IMR-90 (cell line): ENCODE measurements around the gene N4BP2. TPM values are rescaled to one million over a fixed set of nuclear protein-coding genes. Genes with fewer than 3 reads are reported as not detected.
A peak's percentile ranks its signal among the peaks of the same experiment; 100 is the strongest.

ENCODE experiments used
- ATAC-seq: fragments of 200-7000 bp; cut with Tn5 transposase; 2 replicates; pipeline ENCODE4 v1.9.1; 2020; ENCODE audit warnings: low read depth, mild to moderate bottlenecking, moderate library complexity
- BruUV-seq: library from RNA; stranded (reverse); fragments of 400-500 nt; replicated peaks from 2 replicates; lab custom pipeline; 2021; lab: Mats Ljungman, UMichigan
- CTCF ChIA-PET: fragments of 300-600 bp; formaldehyde crosslinking; extraction: SDS; loops from one replicate; lab custom pipeline; 2021; ENCODE audit warnings: antibody characterized with exemption; lab: Yijun Ruan, JAX
- POLR2A ChIA-PET: fragments of 300-600 bp; sonication (Branson Sonifier 250); formaldehyde crosslinking; loops from one replicate; lab custom pipeline; 2022; ENCODE audit warnings: antibody characterized with exemption; ENCODE audit not compliant: unreplicated experiment; lab: Charles Lee
- DNase-seq: peaks from one replicate; pipeline ENCODE4 v3.0.0; 2013
- H2AFZ ChIP-seq: replicated peaks from 2 replicates; pipeline ENCODE3; 2013; ENCODE audit warnings: low read length, mild to moderate bottlenecking; ENCODE audit not compliant: poor library complexity
- H2AK5ac ChIP-seq: 2 replicates; pipeline ENCODE4 v1.6.1; 2013; ENCODE audit warnings: low read depth, low read length, inconsistent platforms
- H2AK9ac ChIP-seq: replicated peaks from 2 replicates; pipeline ENCODE3; 2013; ENCODE audit warnings: mild to moderate bottlenecking, low read depth, low read length, moderate library complexity; ENCODE audit not compliant: poor library complexity
- H2BK120ac ChIP-seq: 2 replicates; pipeline ENCODE4 v1.6.1; 2013; ENCODE audit warnings: low read depth, low read length, inconsistent platforms
- H2BK15ac ChIP-seq: 3 replicates; pipeline ENCODE4 v1.6.1; 2013; ENCODE audit warnings: low read depth, low read length, inconsistent platforms
- H2BK20ac ChIP-seq: 2 replicates; pipeline ENCODE4 v1.6.1; 2013; ENCODE audit warnings: low read depth, mild to moderate bottlenecking, inconsistent platforms, low read length, moderate library complexity
- H2BK5ac ChIP-seq: 2 replicates; pipeline ENCODE4 v1.6.1; 2013; ENCODE audit warnings: mild to moderate bottlenecking, low read depth, low read length, inconsistent platforms; ENCODE audit not compliant: poor library complexity, severe bottlenecking
- H3K14ac ChIP-seq: replicated peaks from 2 replicates; pipeline ENCODE4 v1.6.1; 2013; ENCODE audit warnings: low read depth, low read length, inconsistent platforms
- H3K18ac ChIP-seq: 2 replicates; pipeline ENCODE4 v1.6.1; 2013; ENCODE audit warnings: low read depth, low read length, control low read depth
- H3K23ac ChIP-seq: 2 replicates; pipeline ENCODE4 v1.6.1; 2013; ENCODE audit warnings: low read depth, low read length, inconsistent platforms
- H3K27ac ChIP-seq: 2 replicates; pipeline ENCODE4 v1.5.1; 2013; ENCODE audit warnings: mild to moderate bottlenecking, control low read depth, low read length; ENCODE audit not compliant: insufficient read depth
- H3K27me3 ChIP-seq: 2 replicates; pipeline ENCODE4 v1.6.1; 2013; ENCODE audit warnings: low read length; ENCODE audit not compliant: control insufficient read depth, insufficient read depth
- H3K36me3 ChIP-seq: 2 replicates; pipeline ENCODE4 v1.6.1; 2013; ENCODE audit warnings: low read length, mixed read lengths; ENCODE audit not compliant: control insufficient read depth, insufficient read depth
- H3K4ac ChIP-seq: 2 replicates; pipeline ENCODE4 v1.6.1; 2013; ENCODE audit warnings: low read depth, low read length, inconsistent platforms
- H3K4me1 ChIP-seq: 2 replicates; pipeline ENCODE4 v1.6.1; 2013; ENCODE audit warnings: low read length, mixed read lengths; ENCODE audit not compliant: control insufficient read depth, insufficient read depth
- H3K4me2 ChIP-seq: 2 replicates; pipeline ENCODE4 v1.6.1; 2013; ENCODE audit warnings: low read depth, mild to moderate bottlenecking, control low read depth, low read length, moderate library complexity
- H3K4me3 ChIP-seq: 2 replicates; pipeline ENCODE4 v1.5.1; 2013; ENCODE audit warnings: low read depth, mild to moderate bottlenecking, control low read depth, low read length, moderate library complexity; ENCODE audit not compliant: insufficient read depth
- H3K56ac ChIP-seq: 2 replicates; pipeline ENCODE4 v1.6.1; 2013; ENCODE audit warnings: low read length, inconsistent platforms; ENCODE audit not compliant: insufficient read depth; ENCODE audit errors: extremely low read depth
- H3K79me1 ChIP-seq, 2 experiments: 2 replicates each; pipeline ENCODE4 v1.6.1; 2013; ENCODE audit warnings: low read length in 2 of 2, inconsistent platforms in 1 of 2, low read depth in 1 of 2
- H3K9ac ChIP-seq: 2 replicates; pipeline ENCODE4 v1.6.1; 2013; ENCODE audit warnings: low read depth, low read length, control low read depth
- H3K9me1 ChIP-seq: 2 replicates; pipeline ENCODE4 v1.6.1; 2013; ENCODE audit warnings: low read length, inconsistent platforms; ENCODE audit not compliant: insufficient read depth
- H3K9me3 ChIP-seq: 2 replicates; pipeline ENCODE4 v1.6.1; 2013; ENCODE audit warnings: low read length; ENCODE audit not compliant: control insufficient read depth, insufficient read depth
- H4K20me1 ChIP-seq: 2 replicates; pipeline ENCODE4 v1.6.1; 2013; ENCODE audit warnings: low read length, inconsistent platforms; ENCODE audit not compliant: insufficient read depth
- H4K5ac ChIP-seq: 2 replicates; pipeline ENCODE4 v1.6.1; 2013; ENCODE audit warnings: mild to moderate bottlenecking, low read depth, low read length, control low read depth
- H4K8ac ChIP-seq, 2 experiments: 2 replicates each; pipeline ENCODE4 v1.6.1; 2013; ENCODE audit warnings: low read depth in 2 of 2, low read length in 2 of 2, control low read depth in 1 of 2, inconsistent platforms in 1 of 2
- H4K91ac ChIP-seq: 2 replicates; pipeline ENCODE4 v1.6.1; 2013; ENCODE audit warnings: low read depth, low read length, inconsistent platforms; ENCODE audit not compliant: insufficient read depth
- BHLHE40 ChIP-seq: fragments of 150-350 bp; IDR thresholded peaks from 2 replicates; pipeline ENCODE4 v1.6.1; 2016; ENCODE audit warnings: mild to moderate bottlenecking, low read depth, low read length
- CEBPB ChIP-seq: IDR thresholded peaks from 2 replicates; pipeline ENCODE4 v1.6.1; 2012; ENCODE audit warnings: low read depth, low read length, improper control_type of control experiment
- CHD1 ChIP-seq: IDR thresholded peaks from 2 replicates; pipeline ENCODE4 v1.6.1; 2012; ENCODE audit warnings: low read depth, low read length, improper control_type of control experiment
- FOS ChIP-seq: fragments of 150-350 bp; IDR thresholded peaks from 2 replicates; pipeline ENCODE4 v1.6.1; 2016; ENCODE audit warnings: low read depth, low read length
- MAFK ChIP-seq: IDR thresholded peaks from 2 replicates; pipeline ENCODE4 v1.6.1; 2012; ENCODE audit warnings: low read depth, low read length, improper control_type of control experiment
- MAZ ChIP-seq: IDR thresholded peaks from 2 replicates; pipeline ENCODE4 v1.6.1; 2012; ENCODE audit warnings: low read depth, mild to moderate bottlenecking, low read length, improper control_type of control experiment, moderate library complexity, borderline replicate concordance
- MXI1 ChIP-seq: IDR thresholded peaks from 2 replicates; pipeline ENCODE4 v1.6.1; 2012; ENCODE audit warnings: low read depth, mild to moderate bottlenecking, low read length, moderate library complexity, borderline replicate concordance
- NFE2L2 ChIP-seq: fragments of 150-350 bp; IDR thresholded peaks from 2 replicates; pipeline ENCODE4 v1.6.1; 2016; ENCODE audit warnings: low read depth, mild to moderate bottlenecking, low read length
- POLR2A ChIP-seq: IDR thresholded peaks from 2 replicates; pipeline ENCODE4 v1.6.1; 2012; ENCODE audit warnings: mild to moderate bottlenecking, low read depth, low read length
- RAD21 ChIP-seq: IDR thresholded peaks from 2 replicates; pipeline ENCODE4 v1.6.1; 2012; ENCODE audit warnings: low read length, improper control_type of control experiment
- RCOR1 ChIP-seq: IDR thresholded peaks from 2 replicates; pipeline ENCODE4 v1.6.1; 2012; ENCODE audit warnings: mild to moderate bottlenecking, low read length, improper control_type of control experiment; ENCODE audit not compliant: insufficient replicate concordance
- RFX5 ChIP-seq: IDR thresholded peaks from 2 replicates; pipeline ENCODE4 v1.8.0; 2012; ENCODE audit warnings: low read depth, mild to moderate bottlenecking, low read length, moderate library complexity
- SMC3 ChIP-seq: fragments of 150-350 bp; IDR thresholded peaks from 2 replicates; pipeline ENCODE4 v1.6.1; 2016; ENCODE audit warnings: low read depth, mild to moderate bottlenecking, antibody characterized with exemption, low read length, moderate library complexity
- WGBS, 2 experiments: methylation state at CpG; one replicate each; pipeline versions ENCODE4 v1.1.5 to v1.1.7; 2013; ENCODE audit warnings: missing lambda C conversion rate in 2 of 2; ENCODE audit not compliant: insufficient read length in 1 of 2; ENCODE audit errors: extremely low coverage in 2 of 2; 5-methylcytosine and 5-hydroxymethylcytosine counted together
- dilution Hi-C: fragments of 300-500 bp; cut with HindIII; formaldehyde crosslinking; loops from one replicate; pipeline ENCODE4 v1.14.3; 2018; ENCODE audit warnings: low sequenced_read_pairs; ENCODE audit not compliant: unreplicated experiment
- in situ Hi-C: fragments of 300-500 bp; cut with MboI; formaldehyde crosslinking; loops from 3 replicates; pipeline ENCODE4 v1.14.3; 2019; ENCODE audit warnings: low sequenced_read_pairs, inconsistent platforms, mixed read lengths
- intact Hi-C: fragments of 100-400 bp; cut with micrococcal nuclease; formaldehyde crosslinking; loops from 2 replicates; pipeline ENCODE4 v1.10.0; 2022
- polyA plus RNA-seq, 3 experiments: library from polyadenylated mRNA; depleted of rRNA; stranded (reverse); fragments of >200 nt; gene quantifications; 2 replicates each; pipeline ENCODE4 v1.2.3, GENCODE V29; 2012; ENCODE audit warnings: low replicate concordance in 1 of 3
- total RNA-seq: library from RNA; depleted of rRNA; stranded (reverse); fragments of >200 nt; gene quantifications from 2 replicates; pipeline ENCODE4 v1.2.3, GENCODE V29; 2012
- TF ChIP-seq, protein P1 (sequence below): fragments of 150-350 bp; IDR thresholded peaks from 2 replicates; pipeline ENCODE4 v1.6.1; 2016; ENCODE audit warnings: low read depth, mild to moderate bottlenecking, low read length, moderate library complexity, borderline replicate concordance
- TF ChIP-seq, protein P2 (sequence below): conservative IDR thresholded peaks from 2 replicates; pipeline ENCODE4 v1.5.1; 2012; ENCODE audit warnings: mild to moderate bottlenecking, low read depth, low read length, improper control_type of control experiment
- TF ChIP-seq, protein P3 (sequence below): fragments of 150-350 bp; IDR thresholded peaks from 2 replicates; pipeline ENCODE4 v1.6.1; 2017; ENCODE audit warnings: mild to moderate bottlenecking, antibody characterized with exemption, low read length, low read depth

N4BP2 gene
- total and polyA plus RNA-seq, 2 of the 4 experiments (the other 2 are of a cell fraction), result 0.84 to 2.2 TPM

DNA sequence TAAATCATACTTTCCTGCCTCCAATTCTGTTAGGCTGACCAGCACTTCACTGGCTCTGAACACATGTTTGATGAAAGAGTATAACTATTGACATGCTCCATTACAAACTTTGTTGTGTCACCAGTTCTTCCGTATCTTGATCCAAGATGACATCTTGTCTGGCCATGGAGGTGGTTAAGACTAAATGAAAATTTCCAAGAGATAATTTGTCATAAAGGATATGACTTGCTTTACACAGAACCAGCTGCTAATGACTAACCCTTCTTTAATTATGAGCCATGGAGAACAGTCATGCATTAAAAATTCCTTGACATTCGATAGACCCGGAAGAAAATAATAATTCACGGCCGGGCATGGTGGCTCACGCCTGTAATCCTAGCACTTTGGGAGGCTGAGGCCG, 17.7 kb upstream of the N4BP2 start:
- no peak overlapping the region for H3K4ac ChIP-seq
- no peak overlapping the region for H3K27ac ChIP-seq
- no peak overlapping the region for H3K56ac ChIP-seq
- no peak overlapping the region for H2AFZ ChIP-seq
- no peak overlapping the region for H2AK5ac ChIP-seq
- WGBS, 2 experiments, result 36% methylated on average over 5 of the region's 7 CpGs; no CpG with 5 or more reads in 1 of the 2 experiments
- no peak overlapping the region for H2BK15ac ChIP-seq
- ATAC-seq, result no peak; the same call in 1 of the 2 replicates
- H2AK9ac ChIP-seq, result no peak overlapping the region
- TF ChIP-seq RCOR1 (no peak), MXI1 (no peak), NFE2L2 (no peak), RFX5 (no peak), CEBPB (no peak), CHD1 (no peak), MAFK (no peak), POLR2A (no peak), BHLHE40 (no peak), SMC3 (no peak), RAD21 (no peak), MAZ (no peak), FOS (no peak)
- TF ChIP-seq, protein P1, sequence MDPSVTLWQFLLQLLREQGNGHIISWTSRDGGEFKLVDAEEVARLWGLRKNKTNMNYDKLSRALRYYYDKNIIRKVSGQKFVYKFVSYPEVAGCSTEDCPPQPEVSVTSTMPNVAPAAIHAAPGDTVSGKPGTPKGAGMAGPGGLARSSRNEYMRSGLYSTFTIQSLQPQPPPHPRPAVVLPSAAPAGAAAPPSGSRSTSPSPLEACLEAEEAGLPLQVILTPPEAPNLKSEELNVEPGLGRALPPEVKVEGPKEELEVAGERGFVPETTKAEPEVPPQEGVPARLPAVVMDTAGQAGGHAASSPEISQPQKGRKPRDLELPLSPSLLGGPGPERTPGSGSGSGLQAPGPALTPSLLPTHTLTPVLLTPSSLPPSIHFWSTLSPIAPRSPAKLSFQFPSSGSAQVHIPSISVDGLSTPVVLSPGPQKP, result no peak
- TF ChIP-seq, protein P2, sequence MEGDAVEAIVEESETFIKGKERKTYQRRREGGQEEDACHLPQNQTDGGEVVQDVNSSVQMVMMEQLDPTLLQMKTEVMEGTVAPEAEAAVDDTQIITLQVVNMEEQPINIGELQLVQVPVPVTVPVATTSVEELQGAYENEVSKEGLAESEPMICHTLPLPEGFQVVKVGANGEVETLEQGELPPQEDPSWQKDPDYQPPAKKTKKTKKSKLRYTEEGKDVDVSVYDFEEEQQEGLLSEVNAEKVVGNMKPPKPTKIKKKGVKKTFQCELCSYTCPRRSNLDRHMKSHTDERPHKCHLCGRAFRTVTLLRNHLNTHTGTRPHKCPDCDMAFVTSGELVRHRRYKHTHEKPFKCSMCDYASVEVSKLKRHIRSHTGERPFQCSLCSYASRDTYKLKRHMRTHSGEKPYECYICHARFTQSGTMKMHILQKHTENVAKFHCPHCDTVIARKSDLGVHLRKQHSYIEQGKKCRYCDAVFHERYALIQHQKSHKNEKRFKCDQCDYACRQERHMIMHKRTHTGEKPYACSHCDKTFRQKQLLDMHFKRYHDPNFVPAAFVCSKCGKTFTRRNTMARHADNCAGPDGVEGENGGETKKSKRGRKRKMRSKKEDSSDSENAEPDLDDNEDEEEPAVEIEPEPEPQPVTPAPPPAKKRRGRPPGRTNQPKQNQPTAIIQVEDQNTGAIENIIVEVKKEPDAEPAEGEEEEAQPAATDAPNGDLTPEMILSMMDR, result no peak
- TF ChIP-seq, protein P3, sequence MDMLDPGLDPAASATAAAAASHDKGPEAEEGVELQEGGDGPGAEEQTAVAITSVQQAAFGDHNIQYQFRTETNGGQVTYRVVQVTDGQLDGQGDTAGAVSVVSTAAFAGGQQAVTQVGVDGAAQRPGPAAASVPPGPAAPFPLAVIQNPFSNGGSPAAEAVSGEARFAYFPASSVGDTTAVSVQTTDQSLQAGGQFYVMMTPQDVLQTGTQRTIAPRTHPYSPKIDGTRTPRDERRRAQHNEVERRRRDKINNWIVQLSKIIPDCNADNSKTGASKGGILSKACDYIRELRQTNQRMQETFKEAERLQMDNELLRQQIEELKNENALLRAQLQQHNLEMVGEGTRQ, result no peak
- H2BK20ac ChIP-seq, result no peak overlapping the region
- in situ Hi-C loops (no loop called here), intact Hi-C loops (no loop called here), dilution Hi-C loops (no loop called here)
- H4K91ac ChIP-seq, result no peak overlapping the region
- no peak overlapping the region for H2BK5ac ChIP-seq
- H2BK120ac ChIP-seq, result no peak overlapping the region
- no TSS peak for BruUV-seq
- H3K18ac ChIP-seq, result no peak overlapping the region
- no peak overlapping the region for H3K4me3 ChIP-seq
- no peak overlapping the region for H3K23ac ChIP-seq
- ChIA-PET CTCF (no interaction called here), POLR2A (no interaction called here)
- no peaks in the 10 kb centered on the region for H3K27me3 ChIP-seq
- no peak overlapping the region for H4K8ac ChIP-seq
- no peak overlapping the region for H3K14ac ChIP-seq
- H3K79me1 ChIP-seq, result no peaks in the 10 kb centered on the region
- H4K20me1 ChIP-seq, result no peaks in the 10 kb centered on the region
- no peak overlapping the region for H4K5ac ChIP-seq
- no peak overlapping the region for H3K9ac ChIP-seq
- H3K4me2 ChIP-seq, result no peak overlapping the region
- H3K4me1 ChIP-seq, result no peaks in the 10 kb centered on the region
- H3K36me3 ChIP-seq, result no peaks in the 10 kb centered on the region
- no peaks in the 10 kb centered on the region for H3K9me1 ChIP-seq
- peak; percentile 50 for DNase-seq
- no peaks in the 10 kb centered on the region for H3K9me3 ChIP-seq
